Ovary (tissue), 9 donors: ENCODE results near the gene COPA. TPM values are rescaled to one million over a fixed set of nuclear protein-coding genes. Genes with fewer than 3 reads are reported as not detected.

Experiments
- DNase-seq, 5 donors: peaks; one replicate each; pipeline ENCODE4 v3.0.0-alpha.2; 2019 to 2020
- H3K27ac ChIP-seq, 2 donors: fragments of 200-600 bp; one replicate each; pipeline versions ENCODE4 v1.5.1 to v1.8.0; 2019 to 2022
- H3K27me3 ChIP-seq: fragments of 200-600 bp; one replicate; pipeline ENCODE4 v1.8.0; 2022
- H3K36me3 ChIP-seq: fragments of 200-600 bp; sonication (generic); one replicate; pipeline ENCODE4 v1.5.1; 2019
- H3K4me1 ChIP-seq: one replicate; pipeline ENCODE4 v1.8.1; 2013; ENCODE audit warnings: mild to moderate bottlenecking, moderate library complexity; ENCODE audit not compliant: insufficient read depth
- H3K4me3 ChIP-seq: fragments of 200-600 bp; sonication (generic); one replicate; pipeline ENCODE4 v1.5.1; 2017
- H3K9me3 ChIP-seq, 2 donors: fragments of 200-600 bp in 1 of 2; sonication (generic) in 1 of 2; one replicate each; pipeline versions ENCODE4 v1.5.1 to v1.8.1; 2013 to 2019; ENCODE audit warnings: mild to moderate bottlenecking in 1 of 2, moderate library complexity in 1 of 2
- CTCF ChIP-seq, 3 donors: fragments of 450-650 bp in 2 of 3; fragments of 200-600 bp in 1 of 3; IDR thresholded peaks; one replicate each; pipeline versions ENCODE4 v1.5.1 to v1.8.0; 2016 to 2022; ENCODE audit warnings: antibody characterized with exemption in 3 of 3, mild to moderate bottlenecking in 1 of 3
- EP300 ChIP-seq: sonication (generic); formaldehyde crosslinking; IDR thresholded peaks from one replicate; pipeline ENCODE4 v1.6.1; 2017; ENCODE audit warnings: antibody characterized with exemption
- POLR2A ChIP-seq: fragments of 450-650 bp; IDR thresholded peaks from one replicate; pipeline ENCODE4 v1.6.1; 2017; ENCODE audit warnings: antibody characterized with exemption, mild to moderate bottlenecking, moderate library complexity
- WGBS, 3 donors: extraction: QIAGEN DNeasy Blood & Tissue Kit in 1 of 3; methylation state at CpG; one replicate each; pipeline versions ENCODE4 v1.1.5 to v1.1.7; 2013 to 2017; 5-methylcytosine and 5-hydroxymethylcytosine counted together
- intact Hi-C, 4 donors: fragments of 100-400 bp; cut with DNase I; formaldehyde crosslinking; loops; one replicate each; pipeline versions ENCODE4 v1.11.0 to v1.15.1; 2022 to 2023
- polyA plus RNA-seq, 2 donors: library from polyadenylated mRNA; stranded (reverse); fragments of 200-250 nt in 1 of 2; fragments of 350-450 nt in 1 of 2; fragmentation: Illumina TruSeq in 1 of 2; extraction: RNeasy Lipid Tissue Mini Kit (QIAGEN cat#74804) in 1 of 2; gene quantifications; one replicate each; pipeline ENCODE4 v1.2.3, GENCODE V29; 2013 to 2014
- total RNA-seq, 7 donors: library from RNA; depleted of rRNA in 2 of 7; stranded (reverse); fragments of >200 nt in 2 of 7; fragmentation: NEBNext Ultra II Directional in 3 of 7; extraction: Animal tissue kit (Norgen Biotek cat#: 25700) in 3 of 7; gene quantifications; one replicate each; pipeline versions ENCODE4 v1.1.0 to v1.2.4, GENCODE V29; 2016 to 2023
- donor health status: DM: no; HTN: no; CAD: no; lungs with moderate emphysema.
- donor health status: DM: no; HTN: no; CAD: no.
- donor health status: Bipolar disorder and iron deficiency.
- donor health status: DM: yes; HTN: yes; CAD: no.
- donor health status: DM: no; HTN: no; CAD: no.
- donor health status: DM: yes; HTN: yes; CAD: no.

COPA gene
- total and polyA plus RNA-seq, 9 donors, result 63.7 to 163 (median 123) TPM

GRCh38 chr1:160258177-160258798, 84.8 kb downstream of the COPA start:
- TF ChIP-seq EP300 (no peak), CTCF (IDR thresholded peaks at IDR 0.05) (no peak), POLR2A (no peak)
- Histone ChIP-seq H3K27ac (no peak overlapping the region), H3K4me1 (peaks cover 9% of the 10 kb centered on the region), H3K36me3 (no peaks in the 10 kb centered on the region), H3K4me3 (no peak overlapping the region), H3K27me3 (no peaks in the 10 kb centered on the region), H3K9me3 (no peaks in the 10 kb centered on the region)
- DNase-seq, result no peak
- intact Hi-C loops, result loop anchor here in 3 of 4 donors (10.0 kb wide), 3 partner anchors 63 to 163 kb away; partner anchors contain the start of genes CASQ1 (in 2 of the 3) and IGSF8 (in 1 of the 3)
- 93 to 94% (median 94%) methylated on average over 7 of the region's 7 CpGs for WGBS, 3 donors

GRCh38 chr1:160257411-160258015, 85.5 kb downstream of the COPA start:
- DNase-seq, result no peak
- Histone ChIP-seq H3K36me3 (no peaks in the 10 kb centered on the region), H3K4me3 (no peak overlapping the region), H3K27me3 (no peaks in the 10 kb centered on the region), H3K9me3 (no peaks in the 10 kb centered on the region), H3K4me1 (peaks cover 5% of the 10 kb centered on the region), H3K27ac (no peak overlapping the region)
- TF ChIP-seq POLR2A (no peak), CTCF (IDR thresholded peaks at IDR 0.05) (no peak), EP300 (no peak)
- intact Hi-C loops, result loop anchor here in 3 of 4 donors (10.0 kb wide), 3 partner anchors 63 to 163 kb away; partner anchors contain the start of genes CASQ1 (in 2 of the 3) and IGSF8 (in 1 of the 3)
- WGBS, 3 donors, result 91 to 97% (median 96%) methylated on average over 6 of the region's 6 CpGs

- no peak overlapping the region for H3K4me3 ChIP-seq
- H3K9me3 ChIP-seq, result no peaks in the 10 kb centered on the region
- intact Hi-C loops, result loop anchor here in 3 of 4 donors (10.0 kb wide), 3 partner anchors 62 to 162 kb away; partner anchors contain the start of genes CASQ1 (in 2 of the 3) and IGSF8 (in 1 of the 3)
- DNase-seq, result no peak
- no peak overlapping the region for H3K27ac ChIP-seq
- 8 to 21% (median 10%) methylated on average over 3 of the region's 3 CpGs for WGBS, 3 donors
- H3K27me3 ChIP-seq, result no peaks in the 10 kb centered on the region
- peaks cover 5% of the 10 kb centered on the region for H3K4me1 ChIP-seq
- TF ChIP-seq CTCF (IDR thresholded peaks at IDR 0.05) (no peak), EP300 (no peak), POLR2A (no peak)
- H3K36me3 ChIP-seq, result no peaks in the 10 kb centered on the region
These were observed 86.5 kb downstream of the COPA start for GRCh38 chr1:160256396-160257046.

- 60 to 68% (median 67%) methylated on average over 4 of the region's 4 CpGs for WGBS, 3 donors
- no peak overlapping the region for H3K27ac ChIP-seq
- intact Hi-C loops, result loop anchor here in 3 of 4 donors (10.0 kb wide), 3 partner anchors 61 to 161 kb away; partner anchors contain the start of genes CASQ1 (in 2 of the 3) and IGSF8 (in 1 of the 3)
- TF ChIP-seq CTCF (IDR thresholded peaks at IDR 0.05) (no peak), POLR2A (no peak), EP300 (no peak)
- no peaks in the 10 kb centered on the region for H3K9me3 ChIP-seq
- H3K4me1 ChIP-seq, result peaks cover 5% of the 10 kb centered on the region
- no peak for DNase-seq
- H3K4me3 ChIP-seq, result no peak overlapping the region
- H3K27me3 ChIP-seq, result no peaks in the 10 kb centered on the region
- no peaks in the 10 kb centered on the region for H3K36me3 ChIP-seq
These were observed 87.2 kb downstream of the COPA start for GRCh38 chr1:160255781-160256300.
